GM21825 (cell line): ENCODE data around the gene DPEP2.
"Not testable (repeated sequence)": the region's sequence is repeated elsewhere in the genome, so short reads cannot be mapped to it uniquely, and the experiment has no call there.

Experiments
- ATAC-seq: cut with Tn5 transposase; IDR thresholded peaks from one replicate; pipeline ENCODE4 v1.9.1; 2021; ENCODE audit warnings: mild to moderate bottlenecking, moderate library complexity; ENCODE audit not compliant: unreplicated experiment

Gene DPEP2

DNA sequence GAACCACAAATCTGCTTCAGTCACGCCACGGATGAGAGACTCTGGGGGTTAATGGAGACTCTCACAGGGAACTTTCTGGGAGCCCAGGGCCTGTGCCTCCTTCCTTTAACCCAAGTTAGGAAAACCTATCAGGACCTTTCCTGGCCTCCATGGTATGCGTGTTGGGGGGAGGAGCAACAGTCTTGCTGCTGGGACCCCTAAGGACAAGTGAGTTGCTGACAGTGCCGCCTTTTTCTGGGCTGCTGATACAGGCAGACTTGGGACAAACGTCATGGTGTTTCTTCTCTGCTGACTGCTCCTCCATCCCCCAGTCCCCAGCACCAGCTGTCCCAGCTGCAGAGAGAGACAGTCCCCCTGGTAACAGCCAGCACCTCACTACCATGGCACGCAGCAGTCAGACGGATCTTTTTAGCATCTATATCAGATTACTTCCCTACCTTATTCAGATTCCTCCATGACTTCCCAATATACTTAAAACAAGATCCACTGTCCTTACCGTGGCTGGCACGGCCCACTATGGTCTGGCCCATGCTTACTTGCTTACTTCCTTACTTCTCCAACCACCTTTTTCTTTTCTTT is 10.0 kb upstream of the DPEP2 start:
- no peak for ATAC-seq

DNA sequence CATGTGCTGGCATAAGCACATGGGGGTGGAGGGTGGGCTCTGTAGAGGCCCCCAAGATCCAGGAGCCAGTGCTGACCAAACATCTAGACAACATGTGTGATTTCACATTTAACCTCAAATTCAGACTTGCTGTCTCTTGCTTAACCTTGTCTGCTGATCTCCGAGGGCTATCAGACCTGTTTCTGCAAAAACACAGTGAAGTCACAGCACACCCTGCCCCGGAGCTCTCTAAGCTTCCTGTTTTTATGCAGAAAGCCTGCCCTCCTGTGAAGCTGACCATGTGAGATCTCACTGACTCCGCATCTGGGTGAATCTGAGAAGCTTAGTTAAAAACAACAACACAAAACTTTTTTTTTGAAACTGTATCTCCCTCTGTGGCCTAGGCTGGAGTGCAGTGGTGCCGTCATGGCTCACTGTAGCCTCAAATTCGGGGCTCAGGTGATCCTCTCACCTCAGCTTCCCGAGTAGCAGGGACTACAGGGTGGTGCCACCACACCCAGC is 6.6 kb upstream of the DPEP2 start:
- no peak for ATAC-seq

DNA sequence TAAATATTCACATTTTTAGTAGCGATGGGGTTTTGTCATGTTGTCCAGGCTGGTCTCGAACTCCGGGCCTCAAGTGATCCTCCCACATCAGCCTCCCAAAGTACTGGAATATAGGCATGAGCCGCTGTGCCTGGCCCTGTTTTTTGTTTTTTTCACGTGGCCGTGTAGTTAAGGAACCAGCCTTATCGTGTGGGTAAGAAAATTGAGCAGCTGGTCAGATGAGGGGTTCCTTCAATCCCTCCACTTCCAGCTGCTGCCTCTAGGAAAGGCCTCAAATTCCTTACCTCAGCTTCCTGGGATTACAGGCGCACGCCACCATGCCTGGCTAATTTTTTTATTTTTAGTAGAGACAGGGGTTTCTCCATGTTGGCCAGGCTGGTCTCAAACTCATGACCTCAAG is 5.9 kb upstream of the DPEP2 start:
- ATAC-seq: no peak

DNA sequence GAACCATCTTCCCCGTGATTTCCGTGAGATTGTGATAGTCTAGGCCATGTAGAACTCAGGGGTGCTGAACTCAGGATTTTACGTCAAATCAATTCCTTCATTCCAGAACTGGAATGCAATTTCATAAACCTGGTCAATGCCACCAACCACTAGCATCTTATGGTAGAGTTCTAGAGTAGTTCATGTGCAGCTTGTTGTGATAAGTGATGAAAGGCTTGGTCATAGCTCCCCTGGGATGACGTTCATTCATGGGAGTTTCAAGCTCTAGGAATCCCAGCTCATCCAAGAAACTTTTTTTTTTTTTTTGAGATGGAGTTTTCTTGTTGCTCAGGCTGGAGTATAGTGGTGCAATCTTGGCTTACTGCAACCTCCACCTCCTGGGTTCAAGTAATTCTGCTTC is 3.7 kb upstream of the DPEP2 start:
- no peak for ATAC-seq

DNA sequence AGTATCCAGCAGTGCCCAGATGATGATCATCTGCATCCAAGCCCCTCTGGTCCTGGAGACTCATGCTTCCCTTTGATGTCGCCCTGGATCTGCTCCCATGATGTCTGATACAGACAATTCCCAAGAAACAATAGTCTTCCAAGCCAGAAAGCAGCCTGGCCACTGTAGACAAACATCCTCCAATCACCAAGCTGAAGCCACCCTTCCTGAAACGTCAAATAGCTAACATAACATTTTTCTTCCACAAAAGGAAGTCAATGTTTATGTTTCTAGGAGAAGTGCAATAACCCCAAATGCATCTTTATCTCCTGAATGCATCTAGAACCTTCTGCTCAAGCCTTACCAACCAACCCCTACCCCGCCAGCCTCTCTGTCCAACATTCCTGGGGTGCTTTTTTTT is 1.2 kb upstream of the DPEP2 start:
- ATAC-seq: no peak

DNA sequence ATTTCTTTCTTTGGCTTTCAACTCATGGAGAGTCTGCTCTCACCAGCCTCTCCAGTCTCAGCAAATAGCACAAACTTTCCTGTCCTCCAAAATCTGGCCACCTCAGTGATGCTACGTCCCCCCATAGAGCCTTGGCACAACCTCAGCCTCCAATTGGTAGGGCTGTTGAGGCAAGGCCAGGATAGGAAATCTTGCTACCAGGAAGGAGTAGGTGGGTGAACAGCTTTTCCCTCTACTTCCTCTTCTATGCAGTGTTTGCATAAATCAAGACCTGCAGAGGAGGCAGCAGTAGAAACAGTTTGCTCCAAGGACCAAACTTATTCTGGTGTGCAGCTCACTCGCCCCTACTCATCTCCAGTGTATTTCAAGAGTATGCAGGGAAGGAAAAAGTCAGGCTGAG is 701 bp upstream of the DPEP2 start:
- ATAC-seq: no peak

DNA sequence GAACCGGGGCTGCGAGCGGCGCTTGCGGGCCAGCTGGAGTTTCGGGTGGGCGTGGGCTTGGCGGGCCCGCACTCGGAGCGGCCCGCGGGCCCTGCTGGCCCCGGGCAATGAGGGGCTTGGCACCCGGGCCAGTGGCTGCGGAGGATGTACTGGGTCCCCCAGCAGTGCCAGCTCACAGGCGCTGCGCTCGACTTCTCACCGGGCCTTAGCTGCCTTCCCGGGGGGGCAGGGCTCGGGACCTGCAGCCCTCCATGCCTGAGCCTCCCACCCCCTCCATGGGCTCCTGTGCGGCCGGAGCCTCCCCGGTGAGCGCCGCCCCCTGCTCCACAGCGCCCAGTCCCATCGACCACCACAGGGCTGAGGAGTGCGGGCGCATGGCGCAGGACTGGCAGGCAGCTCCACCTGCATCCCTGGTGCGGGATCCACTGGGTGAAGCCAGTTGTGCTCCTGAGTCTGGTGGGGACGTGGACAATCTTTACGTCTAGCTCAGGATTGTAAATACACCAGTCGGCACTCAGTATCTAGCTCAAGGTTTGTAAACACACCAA is 979 bp downstream of the DPEP2 start:
- ATAC-seq: not testable (repeated sequence)

DNA sequence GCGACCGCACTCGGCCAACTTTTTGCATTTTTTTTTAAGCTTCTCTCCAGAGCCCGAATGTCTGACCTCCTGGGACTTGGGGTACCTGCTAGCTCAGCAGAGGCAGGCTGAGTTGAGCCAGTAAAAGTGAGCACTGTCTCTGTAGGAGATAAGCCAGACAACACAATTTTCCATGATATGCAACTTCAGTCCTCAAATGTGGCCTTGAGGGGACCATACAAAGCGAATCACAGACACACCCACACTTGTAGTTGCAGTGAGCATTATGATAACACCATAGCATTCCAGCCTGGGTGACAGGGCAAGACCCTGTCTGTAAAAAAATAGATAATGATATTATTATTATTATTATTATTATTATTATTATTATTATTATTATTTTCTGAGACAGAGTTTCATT is 2.6 kb downstream of the DPEP2 start:
- ATAC-seq: no peak

DNA sequence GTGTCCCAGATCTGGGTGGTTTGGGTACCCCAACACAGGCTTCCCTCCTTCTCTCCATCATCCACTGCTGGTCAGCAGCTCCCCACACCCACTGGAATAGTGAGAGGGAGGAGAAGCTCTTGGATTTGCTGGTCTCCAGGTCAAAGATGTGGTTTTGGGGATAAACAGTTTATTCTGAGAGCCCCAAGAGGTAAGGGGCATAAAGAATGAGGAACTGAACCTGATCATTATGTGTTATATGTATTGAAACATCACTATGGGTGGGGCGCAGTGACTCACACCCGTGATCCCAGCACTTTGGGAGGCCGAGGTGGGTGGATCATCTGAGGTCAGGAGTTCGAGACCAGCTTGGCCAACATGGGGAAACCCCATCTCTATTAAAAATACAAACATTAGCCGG is 3.9 kb downstream of the DPEP2 start:
- no peak for ATAC-seq

DNA sequence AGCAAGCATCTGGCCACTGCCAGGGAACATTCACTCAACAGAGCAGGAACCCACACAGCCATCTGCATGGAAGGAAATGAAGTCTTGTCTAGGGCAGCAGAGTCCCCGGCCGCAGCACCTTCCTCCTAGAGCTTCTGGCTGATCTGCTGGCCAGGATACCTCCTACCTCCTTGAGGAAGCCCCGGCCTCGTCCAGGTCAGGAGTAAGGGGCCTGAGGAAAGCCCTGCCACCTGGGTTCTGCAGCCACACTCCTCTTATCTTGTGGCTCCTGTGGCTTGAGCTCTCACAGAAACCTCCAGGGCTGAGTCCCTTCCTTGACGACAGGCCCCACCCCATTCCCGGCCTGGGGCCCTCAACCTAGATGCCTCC is 5.3 kb downstream of the DPEP2 start:
- not testable (repeated sequence) for ATAC-seq

DNA sequence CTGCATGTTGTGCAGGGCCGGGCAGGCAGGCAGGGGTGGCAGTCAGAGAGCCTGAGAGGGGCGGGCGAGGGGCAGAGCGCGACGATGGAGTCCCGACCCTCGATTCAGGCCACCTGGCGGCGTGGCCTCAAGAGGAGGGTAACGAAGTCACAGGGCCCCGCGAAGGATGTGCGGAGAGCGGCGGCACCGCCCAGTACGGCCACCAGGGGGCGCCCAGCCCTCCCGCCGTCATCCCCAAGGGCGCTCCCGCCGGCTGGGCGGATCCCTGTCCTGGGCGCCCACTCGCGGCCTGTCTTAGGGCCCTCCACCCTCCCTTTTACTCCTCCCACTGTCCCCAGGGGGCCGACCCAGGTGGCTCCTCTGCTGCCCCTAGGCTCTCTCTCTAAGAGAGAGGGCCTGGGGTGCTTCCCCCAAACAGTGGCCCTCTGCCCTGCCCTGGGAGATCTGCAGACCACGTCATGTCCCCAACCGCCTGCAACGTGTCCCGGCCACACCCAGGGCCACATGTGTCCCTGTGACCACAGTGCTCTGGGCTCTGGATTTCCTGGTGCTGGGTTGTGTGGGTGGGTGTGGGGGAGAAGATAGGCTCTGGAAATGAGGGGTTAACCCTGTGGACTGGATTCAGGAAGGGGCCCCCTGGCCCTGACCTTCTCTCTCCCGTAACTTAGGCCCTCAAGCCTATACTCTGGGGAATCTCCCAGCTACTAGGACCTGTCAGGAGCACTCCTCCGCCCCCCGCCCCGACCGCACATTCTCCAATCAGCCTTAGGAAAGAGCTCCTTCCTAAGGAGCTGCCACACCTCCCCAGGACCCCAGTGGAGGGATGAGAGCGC is 5.9 kb downstream of the DPEP2 start:
- peak; percentile 64 for ATAC-seq

DNA sequence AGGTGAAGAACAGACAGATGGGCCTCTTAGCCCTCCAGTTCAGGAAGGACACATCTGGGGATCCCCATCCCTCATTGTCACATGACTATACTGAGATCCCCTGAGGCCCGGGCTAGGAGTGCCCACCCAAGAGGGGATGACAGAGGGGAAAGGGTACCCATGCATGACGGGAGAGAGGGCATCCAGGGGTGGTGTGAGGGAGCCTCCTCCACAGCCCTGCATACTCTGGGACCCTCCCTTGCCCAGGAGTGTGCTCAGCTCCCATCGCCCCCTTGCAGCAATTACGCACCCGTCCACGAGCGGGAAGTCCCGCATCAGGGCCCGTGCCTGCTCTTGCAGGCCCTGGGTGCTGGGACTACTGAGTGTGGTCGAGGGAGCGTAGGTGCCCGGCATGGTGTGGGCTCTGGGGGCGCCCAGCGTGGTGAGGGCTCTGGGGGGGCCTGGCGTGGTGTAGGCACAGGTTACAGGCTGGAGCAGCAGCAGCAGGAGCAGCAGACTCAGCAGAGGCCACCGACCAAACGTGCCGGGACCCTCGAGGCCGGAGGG is 6.5 kb downstream of the DPEP2 start:
- ATAC-seq: no peak

DNA sequence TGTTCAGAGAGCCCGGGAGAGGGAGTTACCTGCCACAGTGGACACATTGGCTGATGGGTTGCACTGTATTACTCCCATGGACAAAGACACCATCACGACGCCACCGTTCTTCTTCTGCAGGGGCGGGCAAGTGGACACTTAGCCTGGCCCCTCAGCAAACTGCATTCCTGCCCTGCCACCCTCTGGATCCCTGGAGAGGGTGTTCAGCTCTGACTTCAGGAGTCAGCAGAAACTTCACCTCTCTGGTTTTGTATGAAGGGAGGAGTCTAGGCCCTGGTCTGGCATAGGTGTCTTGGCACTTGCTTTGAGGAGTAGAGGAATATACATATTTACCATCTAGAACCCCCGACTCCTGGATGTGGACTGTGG is 9.3 kb downstream of the DPEP2 start:
- ATAC-seq: no peak

DNA sequence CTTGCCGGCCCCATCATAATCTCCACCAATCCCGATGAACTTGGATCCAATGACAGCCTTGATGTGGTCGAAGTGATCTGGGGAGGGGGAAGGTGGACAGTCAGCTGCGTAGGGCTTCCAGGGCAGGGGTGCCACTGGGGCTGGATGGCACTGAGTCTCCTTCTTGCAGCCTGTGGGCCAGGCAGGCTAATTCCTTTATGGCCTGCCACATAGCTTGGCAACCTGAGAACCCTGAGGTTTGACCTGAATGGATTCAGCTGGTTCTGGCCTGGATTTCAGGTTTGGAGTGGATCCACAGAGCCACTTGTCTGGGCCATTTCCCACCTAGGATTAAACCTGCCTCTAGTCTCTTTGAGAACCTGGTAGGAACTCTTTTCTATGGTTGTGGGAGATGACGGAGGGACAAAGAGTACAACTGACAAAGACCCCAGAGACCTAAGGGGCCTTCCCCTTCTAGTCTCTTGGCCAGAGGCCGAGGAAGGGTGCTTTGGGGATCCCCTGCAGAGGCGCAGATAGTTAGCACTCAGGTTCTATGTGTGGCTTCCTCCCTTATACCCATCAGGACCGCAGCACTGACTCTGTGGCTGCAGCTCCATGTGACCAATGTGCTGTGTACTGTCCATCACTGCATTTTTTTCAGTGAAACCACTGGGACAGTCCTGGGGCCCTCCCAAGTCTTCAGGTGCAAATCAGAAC is 9.8 kb downstream of the DPEP2 start:
- no peak for ATAC-seq

DNA sequence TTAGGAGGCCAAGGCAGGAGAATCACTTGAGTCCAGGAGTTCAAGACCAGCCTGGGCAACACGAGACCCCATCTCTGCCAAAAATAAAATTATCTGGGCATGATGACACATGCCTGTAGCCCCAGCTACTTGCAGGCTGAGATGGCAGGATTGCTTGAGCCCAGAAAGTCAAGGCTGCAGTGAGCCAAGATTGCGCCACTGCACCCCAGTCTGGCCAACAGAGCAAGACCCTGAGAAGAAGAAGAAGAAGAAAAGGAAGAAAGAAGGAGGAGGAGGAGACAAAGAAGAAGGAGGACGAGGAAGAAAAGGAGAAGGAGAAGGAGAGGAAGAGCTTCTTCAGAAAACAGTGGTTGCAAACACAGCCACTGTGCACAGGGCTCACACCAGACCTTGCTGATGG is 10.6 kb downstream of the DPEP2 start:
- ATAC-seq: no peak

DNA sequence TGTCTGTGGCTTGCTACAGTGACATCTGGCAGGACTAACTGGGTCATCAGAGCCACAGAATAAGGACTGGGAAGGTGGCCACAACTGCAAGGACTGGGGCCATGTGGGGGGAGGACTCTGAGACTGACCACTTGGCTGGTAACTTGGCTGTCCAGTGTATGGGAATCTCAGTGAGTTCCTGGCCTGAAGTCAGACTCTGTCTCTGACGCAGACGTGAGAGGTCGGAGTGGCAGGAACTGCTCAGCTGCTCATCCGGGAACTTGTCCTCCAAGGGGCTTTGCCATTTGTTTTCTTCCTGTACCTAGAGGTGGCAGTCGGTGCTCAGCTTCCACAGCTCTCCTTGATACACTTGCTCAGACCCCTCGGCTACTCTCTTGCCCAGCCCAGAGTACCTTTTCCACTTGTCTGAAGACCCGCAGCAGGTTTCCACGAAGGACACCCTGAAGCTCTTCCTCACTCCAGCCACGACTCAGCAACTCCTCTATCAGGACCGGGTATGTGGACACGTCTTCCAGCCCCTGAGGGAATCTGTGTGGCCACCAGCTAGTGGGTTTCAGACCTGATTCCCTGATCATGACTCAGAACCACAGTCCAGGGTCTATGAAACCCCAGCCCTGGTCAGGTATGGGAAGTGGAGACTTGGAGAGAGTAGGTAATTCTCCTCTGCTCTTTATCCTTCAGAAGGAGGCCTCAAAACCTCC is 11.7 kb downstream of the DPEP2 start:
- no peak for ATAC-seq

DNA sequence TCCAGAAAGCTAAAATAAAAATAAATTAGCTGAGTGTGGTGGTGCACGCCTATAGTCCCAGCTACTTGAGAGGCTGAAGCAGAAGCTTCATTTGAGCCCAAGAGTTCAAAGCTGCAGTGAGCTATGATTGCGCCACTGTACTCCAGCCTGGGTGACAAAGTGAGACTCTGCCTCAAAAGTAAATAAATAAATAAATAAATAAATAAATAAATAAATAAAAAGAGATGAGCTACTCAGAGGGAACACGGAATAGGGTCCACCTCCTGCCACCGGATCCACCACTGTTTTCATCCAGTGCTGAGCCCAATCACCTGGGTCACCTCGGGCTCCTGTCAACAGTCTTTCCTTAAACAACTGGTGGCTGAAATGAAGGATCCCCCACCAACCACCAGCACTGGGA is 12.3 kb downstream of the DPEP2 start:
- ATAC-seq: no peak

DNA sequence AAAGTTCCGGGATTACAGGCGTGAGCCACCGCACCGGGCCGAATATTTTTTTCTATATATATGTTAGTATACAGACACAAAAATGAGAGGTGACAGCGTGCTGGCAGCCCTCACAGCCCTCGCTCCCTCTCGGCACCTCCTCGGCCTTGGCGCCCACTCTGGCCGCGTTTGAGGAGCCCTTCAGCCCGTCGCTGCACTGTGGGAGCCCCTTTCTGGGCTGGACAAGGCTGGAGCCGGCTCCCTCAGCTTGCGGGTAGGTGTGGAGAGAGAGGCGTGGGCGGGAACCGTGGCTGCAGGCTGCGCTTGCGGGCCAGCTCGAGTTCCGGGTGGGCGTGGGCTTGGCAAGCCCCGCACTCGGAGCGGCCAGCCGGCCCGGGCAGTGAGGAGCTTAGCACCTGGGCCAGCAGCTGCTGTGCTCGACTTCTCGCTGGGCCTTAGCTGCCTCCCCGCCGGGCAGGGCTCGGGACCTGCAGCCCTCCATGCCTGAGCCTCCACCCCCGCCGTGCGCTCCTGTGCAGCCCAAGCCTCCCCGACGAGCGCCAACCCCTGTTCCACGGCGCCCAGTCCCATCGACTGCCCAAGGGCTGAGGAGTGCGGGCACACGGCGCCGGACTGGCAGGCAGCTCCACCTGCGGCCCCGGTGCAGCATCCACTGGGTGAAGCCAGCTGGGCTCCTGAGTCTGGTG is 17.1 kb downstream of the DPEP2 start:
- no peak for ATAC-seq

DNA sequence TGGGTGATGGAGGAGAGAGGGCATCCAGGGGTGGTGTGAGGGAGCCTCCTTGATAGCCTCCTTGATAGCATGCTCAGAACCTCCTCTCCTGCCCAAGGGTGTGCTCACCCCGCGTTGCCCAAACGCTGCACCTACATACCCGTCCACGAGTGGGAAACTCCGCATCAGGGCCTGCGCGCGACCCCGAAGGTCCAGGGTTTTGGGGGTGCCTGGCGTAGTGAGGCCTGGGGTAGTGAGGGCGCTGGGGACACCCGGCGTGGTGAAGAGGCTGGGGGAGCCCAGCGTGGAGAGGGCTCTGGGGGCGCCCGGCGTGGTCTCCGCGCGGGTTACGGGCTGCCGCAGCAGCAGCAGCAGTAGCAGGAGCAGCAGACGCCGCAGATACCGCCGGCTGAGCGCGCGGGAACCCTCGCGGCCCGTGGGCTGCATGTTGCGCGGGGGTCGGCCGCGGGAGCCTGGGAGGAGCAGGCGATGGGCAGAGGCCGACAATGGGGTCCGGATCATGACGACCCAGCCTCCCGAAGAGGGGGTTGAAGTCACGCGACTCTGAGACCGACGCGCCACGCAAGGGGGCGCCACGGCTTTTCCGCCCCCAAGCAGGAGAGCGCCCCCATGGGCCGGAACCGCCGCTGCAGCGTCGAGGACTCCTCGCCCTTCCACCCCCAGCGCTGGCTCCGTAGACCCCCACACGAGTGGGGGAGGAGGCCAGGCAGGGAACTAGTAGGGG is 19.2 kb downstream of the DPEP2 start, which contains the start of gene DPEP3:
DPEP3 (minus strand) TSS at position 545 of the 724 bp plus-strand sequence; CDS start at position 426, 119 bp downstream.
- ATAC-seq: no peak
